GM04504 (cell line): Measurements from ENCODE around the gene SPDYE4.

ENCODE experiments used
- DNase-seq: peaks from one replicate; pipeline ENCODE4 v3.0.0-alpha.2; 2012; ENCODE audit warnings: low read depth

SPDYE4 gene

GRCh38 chr17:8741366-8741765 is 17.0 kb downstream of the SPDYE4 start:
- DNase-seq: no peak

- no peak for DNase-seq
These were observed 17.9 kb downstream of the SPDYE4 start for GRCh38 chr17:8740486-8740885.

GRCh38 chr17:8739097-8739496 is 19.2 kb downstream of the SPDYE4 start:
- DNase-seq: no peak

- no peak for DNase-seq
These were observed 21.6 kb downstream of the SPDYE4 start for GRCh38 chr17:8736796-8737195.

GRCh38 chr17:8736362-8736761 is 22.0 kb downstream of the SPDYE4 start:
- no peak for DNase-seq

- DNase-seq: no peak
These were observed 22.9 kb downstream of the SPDYE4 start for GRCh38 chr17:8735336-8735939.

- DNase-seq: no peak
These were observed 23.5 kb downstream of the SPDYE4 start for GRCh38 chr17:8734876-8735275.

- no peak for DNase-seq
These were observed 25.8 kb downstream of the SPDYE4 start for GRCh38 chr17:8732406-8733085.

- DNase-seq: no peak
These were observed 28.5 kb downstream of the SPDYE4 start for GRCh38 chr17:8729860-8730259.

GRCh38 chr17:8729421-8729820 is 28.9 kb downstream of the SPDYE4 start:
- no peak for DNase-seq

GRCh38 chr17:8728971-8729370 is 29.4 kb downstream of the SPDYE4 start:
- DNase-seq: no peak

GRCh38 chr17:8728251-8728938 is 30.0 kb downstream of the SPDYE4 start:
- DNase-seq: no peak

GRCh38 chr17:8726941-8727555 is 31.3 kb downstream of the SPDYE4 start:
- no peak for DNase-seq

GRCh38 chr17:8725881-8726876 is 32.2 kb downstream of the SPDYE4 start:
- no peak for DNase-seq

GRCh38 chr17:8724451-8724850 is 33.9 kb downstream of the SPDYE4 start:
- DNase-seq: no peak

- no peak for DNase-seq
These were observed 37.8 kb downstream of the SPDYE4 start for GRCh38 chr17:8720596-8720995.

- DNase-seq: no peak
These were observed 38.8 kb downstream of the SPDYE4 start for GRCh38 chr17:8719291-8720246.

GRCh38 chr17:8718001-8718563 is 40.3 kb downstream of the SPDYE4 start:
- no peak for DNase-seq

GRCh38 chr17:8713878-8714277 is 44.5 kb downstream of the SPDYE4 start:
- DNase-seq: no peak

- DNase-seq: no peak
These were observed 45.0 kb downstream of the SPDYE4 start for GRCh38 chr17:8713315-8713714.
